DMS153 treated with DMSO at 0.1 percent for 48 hours (cell line): ENCODE data around the gene BAX.

Experiments used
- DNase-seq: peaks from one replicate; lab custom pipeline; 2025; ENCODE audit not compliant: unreplicated experiment; lab: John Stamatoyannopoulos, UW

Gene BAX

GRCh38 chr19:48961673-48962028 is 7.0 kb downstream of the BAX start:
- DNase-seq: no peak

- DNase-seq: peak; percentile 34
These were observed 7.6 kb downstream of the BAX start for GRCh38 chr19:48962029-48962848.

- DNase-seq: no peak
These were observed 8.1 kb downstream of the BAX start for GRCh38 chr19:48962849-48963165.

GRCh38 chr19:48963371-48964204 is 8.9 kb downstream of the BAX start:
- DNase-seq: peak; percentile 53

GRCh38 chr19:48964205-48965039 is 9.7 kb downstream of the BAX start:
- DNase-seq: no peak

GRCh38 chr19:48965040-48965805 is 10.5 kb downstream of the BAX start, which contains the start of gene FTL:
Gene FTL, plus strand, starts transcription at chr19:48965309. Its CDS starts 199 bp downstream, at chr19:48965508.
- DNase-seq: peak; percentile 90

GRCh38 chr19:48965806-48966540 is 11.3 kb downstream of the BAX start:
- DNase-seq: peak; percentile 79

- DNase-seq: no peak
These were observed 12.1 kb downstream of the BAX start for GRCh38 chr19:48966541-48967345.

GRCh38 chr19:48967346-48968178 is 12.9 kb downstream of the BAX start:
- no peak for DNase-seq

- no peak for DNase-seq
These were observed 13.5 kb downstream of the BAX start for GRCh38 chr19:48968179-48968661.

- no peak for DNase-seq
These were observed 14.1 kb downstream of the BAX start for GRCh38 chr19:48968813-48969218.

GRCh38 chr19:48969276-48970138 is 14.8 kb downstream of the BAX start:
- no peak for DNase-seq

GRCh38 chr19:48970139-48970766 is 15.6 kb downstream of the BAX start:
- DNase-seq: no peak

- peak; percentile 64 for DNase-seq
These were observed 16.3 kb downstream of the BAX start for GRCh38 chr19:48970923-48971395.

- peak; percentile 13 for DNase-seq
These were observed 21.5 kb downstream of the BAX start for GRCh38 chr19:48975947-48976847.
